Cortex of kidney (tissue), 1 donor: ENCODE data around the gene OR13C3.
"Not testable (repeated sequence)": the region's sequence is repeated elsewhere in the genome, so short reads cannot be mapped to it uniquely, and the experiment has no call there.

ENCODE experiments used
- DNase-seq: peaks from one replicate; lab custom pipeline; 2025; lab: John Stamatoyannopoulos, UW

OR13C3 gene

DNA sequence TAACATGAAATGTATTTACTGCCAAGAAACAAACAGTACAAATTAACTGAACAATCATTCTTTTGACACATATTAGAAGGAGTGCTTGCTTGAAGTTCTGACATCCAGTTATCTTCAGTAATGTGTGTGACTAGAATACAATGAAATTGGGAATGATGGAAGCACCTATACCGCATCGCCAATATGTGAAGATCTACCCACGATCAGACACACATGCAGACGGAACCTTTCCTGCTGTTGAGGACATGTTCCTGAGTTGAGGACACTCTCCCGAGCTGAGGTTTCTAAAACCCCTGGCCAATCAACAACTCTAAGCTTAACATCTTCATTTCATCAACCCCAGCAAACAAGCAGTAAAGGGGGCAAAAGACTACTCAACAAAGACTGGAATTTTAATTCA is at the start of gene OR13C3:
Gene OR13C3, minus strand, starts transcription at position 101 of the 400 bp plus-strand sequence. CDS start 133 bp downstream, outside the sequence.
- DNase-seq = no peak

DNA sequence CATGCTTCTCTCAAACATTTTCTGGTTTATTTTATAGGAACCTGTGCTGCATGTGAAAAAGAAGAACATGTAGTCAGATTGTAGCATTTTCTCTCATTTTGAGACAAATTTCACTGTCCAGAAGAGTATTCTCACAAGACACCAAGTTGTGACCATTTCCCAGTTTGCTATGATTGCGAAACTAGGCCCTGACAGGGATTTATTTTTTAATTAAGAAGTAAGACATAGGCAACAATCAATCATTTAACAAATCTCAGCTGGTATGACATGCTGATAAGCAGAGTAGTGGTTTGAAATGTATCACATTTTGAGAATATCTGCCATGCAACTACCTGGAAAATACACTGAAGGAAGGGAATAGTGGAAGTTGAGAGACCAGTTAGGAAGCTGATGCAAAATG is 43.9 kb upstream of the OR13C3 start:
- DNase-seq = no peak

DNA sequence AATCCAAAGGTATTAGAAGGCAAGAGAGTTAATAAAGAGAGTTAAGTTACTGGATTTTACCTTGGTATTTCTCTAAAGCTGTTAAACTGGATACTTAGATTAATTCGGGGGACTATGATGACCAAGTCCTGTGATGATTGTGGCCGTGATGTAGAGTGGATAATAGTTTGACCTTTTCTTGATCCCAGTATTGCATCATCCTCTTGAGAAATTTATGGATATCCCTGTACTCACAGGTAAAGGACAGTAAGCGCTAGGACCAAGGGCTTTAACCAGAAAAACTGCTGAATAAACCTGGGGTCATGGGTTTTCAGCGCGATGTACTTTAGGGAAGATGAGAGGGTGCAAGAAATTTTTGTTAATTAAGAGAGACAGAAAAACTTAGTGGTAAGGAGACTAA is 40.6 kb upstream of the OR13C3 start:
- DNase-seq = no peak

GRCh38 chr9:104575456-104575855 is 38.8 kb upstream of the OR13C3 start:
- DNase-seq = no peak

DNA sequence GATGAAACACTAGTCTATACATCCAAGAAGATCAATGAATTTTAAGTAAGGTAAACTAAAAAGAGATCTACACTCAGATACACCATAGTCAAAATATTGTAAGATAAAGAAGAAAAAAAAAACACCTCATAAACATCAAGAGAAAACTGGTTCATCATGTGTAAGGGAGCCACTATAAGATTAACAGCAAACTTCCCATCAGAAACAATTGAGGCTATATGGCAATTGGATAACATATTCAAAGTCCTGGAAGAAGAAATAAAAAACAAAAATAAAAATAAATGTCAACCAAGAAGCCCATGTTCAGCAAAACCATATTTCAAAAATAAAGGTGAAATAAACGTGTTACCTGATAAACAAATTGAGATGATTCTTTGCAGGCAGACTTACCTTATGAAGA is 36.0 kb upstream of the OR13C3 start:
- DNase-seq = no peak

- no peak for DNase-seq
Observed at GRCh38 chr9:104568868-104569267, 32.2 kb upstream of the OR13C3 start, which contains the start of gene OR13C8. Gene OR13C8, plus strand, starts transcription at chr9:104569168. Its CDS starts 0 bp downstream, at chr9:104569168.

- no peak for DNase-seq
Observed at GRCh38 chr9:104564358-104564757, 27.7 kb upstream of the OR13C3 start.

DNA sequence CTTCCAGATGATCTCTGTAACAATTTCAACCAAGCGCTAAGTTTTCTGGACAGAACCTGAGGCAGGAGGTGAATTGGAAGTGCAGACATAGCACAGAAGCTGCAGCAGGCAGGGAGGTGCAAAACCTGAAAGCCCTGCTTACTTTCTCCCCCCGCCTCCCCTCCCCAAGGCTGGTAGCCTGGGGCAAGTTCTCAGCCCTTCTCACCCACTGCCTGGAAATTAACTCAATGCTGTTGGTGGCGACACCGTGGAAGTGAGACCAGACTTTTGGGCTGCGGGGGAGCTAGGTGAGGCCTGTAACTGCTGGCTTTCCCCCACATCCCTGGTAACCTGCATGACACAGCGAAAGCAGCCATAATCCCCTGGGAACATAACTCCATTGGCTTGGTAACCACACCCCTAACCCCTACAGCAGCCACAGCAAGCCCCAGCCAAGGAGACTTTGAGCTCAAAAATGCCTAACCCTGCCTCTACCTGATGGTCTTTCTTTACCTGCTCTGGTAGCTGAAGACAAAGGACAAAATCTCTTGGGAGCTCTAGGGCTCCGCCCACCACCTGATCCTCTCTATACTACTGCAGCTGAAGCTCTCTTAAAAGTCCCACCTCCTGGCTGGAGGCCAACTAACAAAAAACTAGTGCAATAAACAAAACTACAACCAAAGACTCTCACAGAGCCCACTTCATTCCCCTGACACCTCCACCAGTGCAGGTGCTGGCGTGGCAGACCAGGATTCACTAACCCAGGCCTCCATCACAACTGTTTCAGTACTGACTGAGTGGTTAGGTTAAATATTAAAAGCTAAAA is 20.4 kb upstream of the OR13C3 start:
- no peak for DNase-seq

DNA sequence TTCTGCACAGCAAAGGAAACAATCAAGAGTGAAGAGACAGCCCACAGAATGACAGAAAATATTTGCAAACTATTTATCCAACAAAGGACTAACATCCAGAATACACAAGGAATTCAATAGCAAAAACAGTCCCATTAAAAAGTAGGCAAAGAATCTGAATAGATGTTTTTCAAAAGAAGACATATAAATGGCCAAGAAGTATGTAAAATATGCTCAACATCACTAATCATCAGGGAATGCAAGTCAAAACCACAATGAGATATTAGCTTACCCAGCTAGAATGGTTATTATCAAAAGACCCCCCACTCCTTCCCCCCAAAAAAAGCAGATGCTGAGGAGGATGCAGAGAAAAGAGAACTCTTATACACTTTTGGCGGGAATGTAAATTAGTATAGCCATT is 18.9 kb upstream of the OR13C3 start:
- no peak for DNase-seq

DNA sequence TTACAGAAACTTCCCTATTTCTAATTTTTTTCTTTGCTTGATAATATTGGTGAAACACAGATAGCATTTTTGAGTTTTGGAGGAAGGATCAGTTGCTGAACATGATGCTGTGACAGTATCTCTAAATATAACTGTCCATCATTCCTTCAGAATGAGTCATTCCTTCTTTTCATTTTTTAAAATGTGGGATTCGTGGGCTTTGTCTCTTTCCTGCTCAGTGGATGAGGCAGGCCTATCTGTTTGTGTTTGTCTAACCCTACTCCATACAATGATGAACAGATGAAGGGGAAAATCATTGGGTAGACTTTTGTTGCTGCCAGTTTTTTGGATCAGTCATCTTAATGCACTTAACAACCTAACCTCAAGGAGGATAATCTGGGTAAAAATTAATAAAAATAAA is 16.6 kb upstream of the OR13C3 start:
- DNase-seq = no peak

- DNase-seq = no peak
Observed at GRCh38 chr9:104544644-104545043, 8.0 kb upstream of the OR13C3 start.

DNA sequence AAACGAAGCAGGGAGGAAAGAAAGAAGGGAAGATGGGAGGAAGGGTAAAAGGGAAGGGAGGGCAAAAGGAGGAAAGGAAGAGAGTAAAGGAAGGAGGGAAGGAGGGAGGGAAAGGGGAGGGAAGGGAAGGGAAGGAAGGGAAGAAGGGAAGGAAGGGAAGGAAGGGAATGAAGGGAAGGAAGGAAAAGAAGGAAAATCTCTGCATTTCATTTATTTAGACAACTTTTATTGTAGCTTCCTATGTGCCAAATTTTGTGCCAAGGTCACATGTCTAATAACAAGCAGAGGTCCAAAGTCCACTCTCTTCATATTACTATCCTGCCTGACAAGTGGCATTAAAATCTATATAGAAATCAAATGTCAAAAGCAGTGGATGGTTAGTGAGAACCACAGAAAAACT is 2.6 kb upstream of the OR13C3 start:
- no peak for DNase-seq

DNA sequence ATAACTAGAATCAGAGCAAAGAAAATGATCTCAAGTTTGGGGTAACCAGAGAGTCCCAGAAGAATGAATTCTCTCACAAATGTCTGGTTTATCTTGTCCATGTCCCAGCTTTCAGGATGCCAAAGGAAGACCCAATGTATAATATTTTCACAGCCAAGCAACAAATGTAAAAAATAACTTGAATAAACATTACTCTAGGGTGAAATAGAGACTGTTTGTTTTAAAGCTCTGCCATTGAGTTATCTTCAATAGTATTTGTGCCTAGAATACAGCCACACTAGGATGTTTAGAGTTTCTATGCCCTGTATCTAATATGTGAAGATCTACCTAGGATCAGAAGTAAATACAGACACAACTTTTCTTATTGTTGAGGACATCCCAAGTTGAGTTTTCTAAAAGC is 9.5 kb downstream of the OR13C3 start, which contains the start of gene OR13C4:
Gene OR13C4, minus strand, starts transcription at position 101 of the 400 bp plus-strand sequence. Its CDS starts 0 bp downstream, at position 101.
- no peak for DNase-seq

DNA sequence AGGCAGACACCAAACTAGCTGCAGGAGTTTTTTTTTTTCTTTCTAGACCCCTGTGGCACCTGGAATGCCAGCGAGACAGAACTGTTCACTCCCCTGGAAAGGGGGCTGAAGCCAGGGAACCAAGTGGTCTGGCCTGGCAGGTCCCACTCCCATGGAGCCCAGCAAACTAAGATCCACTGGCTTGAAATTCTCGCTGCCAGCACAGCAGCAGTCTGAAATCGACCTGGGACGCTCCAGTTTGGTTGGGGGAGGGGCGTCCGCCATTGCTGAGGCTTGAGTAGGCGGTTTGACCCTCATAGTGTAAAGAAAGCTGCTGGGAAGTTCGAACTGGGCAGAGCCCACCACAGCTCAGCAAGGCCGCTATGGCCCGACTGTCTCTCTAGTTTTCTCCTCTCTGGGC is 16.4 kb downstream of the OR13C3 start:
- DNase-seq = not testable (repeated sequence)

- DNase-seq = no peak
Observed at GRCh38 chr9:104514901-104515300, 21.8 kb downstream of the OR13C3 start.

- no peak for DNase-seq
Observed at GRCh38 chr9:104506565-104506964, 30.1 kb downstream of the OR13C3 start.

DNA sequence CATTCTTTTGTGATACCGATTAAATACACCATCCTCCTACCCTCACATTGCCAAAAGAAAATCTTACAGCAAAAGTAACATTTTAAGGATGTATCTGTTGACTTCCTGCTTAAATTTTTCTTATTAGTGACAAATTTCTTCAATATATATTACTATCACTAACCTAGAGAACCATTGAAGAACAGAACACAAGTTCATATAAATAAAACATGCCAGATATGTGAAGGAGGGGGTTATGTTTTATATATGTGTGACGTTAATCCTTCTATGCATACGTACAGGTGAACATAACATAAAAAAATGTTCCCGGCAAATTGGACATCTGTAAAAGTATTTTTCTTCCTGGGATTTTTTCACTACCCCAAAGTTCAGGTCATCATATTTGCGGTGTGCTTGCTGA is 32.7 kb downstream of the OR13C3 start, which contains the start of gene OR13F1:
Gene OR13F1, plus strand, starts transcription at position 301 of the 400 bp plus-strand sequence. Its CDS starts 0 bp downstream, at position 301.
- no peak for DNase-seq

DNA sequence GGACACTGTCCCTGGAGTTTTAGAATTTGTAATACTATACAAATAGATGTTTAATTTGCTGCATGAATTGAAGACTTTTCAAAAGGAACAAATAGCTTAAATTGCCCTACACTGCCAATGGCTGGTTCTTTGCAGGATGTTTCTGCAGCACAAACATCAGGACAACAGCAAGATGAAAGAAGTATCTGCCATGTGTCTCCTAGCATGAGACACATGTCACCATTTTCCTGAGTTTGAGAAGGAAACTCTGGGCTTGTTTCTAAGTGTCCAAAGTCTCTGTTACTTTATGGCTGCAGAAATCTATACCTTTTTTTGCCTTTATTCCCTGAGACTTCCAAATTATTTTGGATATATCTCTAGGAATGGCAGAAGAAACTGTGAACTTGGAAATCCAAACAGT is 33.2 kb downstream of the OR13C3 start:
- DNase-seq = no peak

DNA sequence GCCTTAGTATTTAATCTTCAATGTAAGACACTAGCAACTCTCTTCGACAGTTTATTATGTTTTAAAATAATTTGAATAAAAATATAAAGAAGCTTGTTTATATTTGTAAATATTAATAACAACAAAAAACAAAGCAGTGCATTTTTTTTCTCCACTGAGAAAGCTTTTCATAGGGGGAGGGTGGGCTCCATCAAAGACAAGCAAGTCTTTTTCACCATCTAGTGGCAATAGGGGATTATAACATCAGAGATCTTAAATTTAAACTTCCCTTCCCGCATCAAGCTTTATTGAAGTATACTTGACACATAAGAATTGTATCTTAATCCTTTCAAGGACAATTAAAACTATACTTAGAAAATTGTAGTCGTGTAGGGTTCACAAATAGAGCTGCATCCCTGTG is 41.8 kb downstream of the OR13C3 start:
- no peak for DNase-seq
